ENCODE results near the gene VTN. TPM values are rescaled to one million over a fixed set of nuclear protein-coding genes. Genes with fewer than 3 reads are reported as not detected.

Gene VTN
- total RNA-seq, 1 donor from 2014 or later: 0.31 TPM

- no peak for DNase-seq
These were observed 1.0 kb downstream of the VTN start for GRCh38 chr17:28368915-28369683.

GRCh38 chr17:28368306-28368831 lies 1.7 kb downstream of the VTN start:
- no peak for DNase-seq

GRCh38 chr17:28367641-28368305 lies 2.3 kb downstream of the VTN start:
- no peak for DNase-seq

- DNase-seq: no peak
These were observed 3.5 kb downstream of the VTN start for GRCh38 chr17:28366605-28367004.

GRCh38 chr17:28365487-28365886 lies 4.6 kb downstream of the VTN start:
- no peak for DNase-seq

GRCh38 chr17:28364665-28365363 lies 5.3 kb downstream of the VTN start, which contains the start of gene SEBOX:
Gene SEBOX, minus strand, starts transcription at chr17:28365199. Its CDS starts 48 bp downstream, at chr17:28365151.
- DNase-seq: no peak

GRCh38 chr17:28363776-28364650 lies 6.1 kb downstream of the VTN start:
- DNase-seq: no peak

GRCh38 chr17:28363186-28363585 lies 6.9 kb downstream of the VTN start:
- no peak for DNase-seq

- no peak for DNase-seq
These were observed 12.3 kb downstream of the VTN start for GRCh38 chr17:28357901-28358197.

GRCh38 chr17:28357061-28357900 lies 12.8 kb downstream of the VTN start, which contains the start of gene POLDIP2:
Gene POLDIP2, minus strand, starts transcription at chr17:28357527. Its CDS starts 79 bp downstream, at chr17:28357448.
- DNase-seq: peak; percentile 95

- DNase-seq: no peak
These were observed 19.8 kb downstream of the VTN start for GRCh38 chr17:28350271-28350670.

GRCh38 chr17:28348979-28349378 lies 21.1 kb downstream of the VTN start:
- DNase-seq: no peak

GRCh38 chr17:28347261-28347891 lies 22.7 kb downstream of the VTN start:
- DNase-seq: no peak

- DNase-seq: no peak
These were observed 23.3 kb downstream of the VTN start for GRCh38 chr17:28346746-28347246.

GRCh38 chr17:28346199-28346580 lies 23.9 kb downstream of the VTN start:
- no peak for DNase-seq

- no peak for DNase-seq
These were observed 24.5 kb downstream of the VTN start for GRCh38 chr17:28345419-28346198.

- no peak for DNase-seq
These were observed 25.6 kb downstream of the VTN start for GRCh38 chr17:28344435-28344901.

GRCh38 chr17:28344011-28344410 lies 26.1 kb downstream of the VTN start:
- DNase-seq: no peak

- DNase-seq: no peak
These were observed 26.6 kb downstream of the VTN start for GRCh38 chr17:28343491-28343932.
